K562 (cell line): ENCODE measurements around the gene HOXA9. TPM values are rescaled to one million over a fixed set of nuclear protein-coding genes. Genes with fewer than 3 reads are reported as not detected.

Experiments
- ATAC-seq: fragments of 200-7000 bp; cut with Tn5 transposase; 3 replicates; pipeline ENCODE4 v1.9.1; 2020; ENCODE audit warnings: moderate library complexity
- BruUV-seq: library from RNA; stranded (reverse); fragments of 400-500 nt; replicated peaks from 2 replicates; lab custom pipeline; 2021; lab: Mats Ljungman, UMichigan
- CTCF ChIA-PET: fragments of 300-600 bp; formaldehyde crosslinking; extraction: SDS; loops from one replicate; lab custom pipeline; 2021; ENCODE audit warnings: low intra/inter-chr PET ratio; lab: Yijun Ruan, JAX
- POLR2A ChIA-PET: fragments of 300-600, 350-650 bp; sonication (Branson Sonifier 250); formaldehyde crosslinking; extraction: SDS; loops from one replicate; lab custom pipeline; 2021; ENCODE audit warnings: antibody characterized with exemption, inconsistent platforms; lab: Yijun Ruan, JAX
- DNase-seq, 4 experiments: peaks; one replicate each; pipeline versions ENCODE4 v3.0.0 to v3.0.0-alpha.2; 2011 to 2018; ENCODE audit warnings: low spot score in 3 of 4, mixed read lengths in 3 of 4; ENCODE audit errors: extremely low read depth in 1 of 4
- FAIRE-seq: peaks from 2 replicates; lab custom pipeline; 2011; peaks lifted over from hg19 to GRCh38; lab: Jason Lieb, UNC
- H2AFZ ChIP-seq: 2 replicates; pipeline ENCODE4 v1.6.0; 2011; ENCODE audit warnings: low read depth, low read length, control low read depth, inconsistent platforms
- H3K27ac ChIP-seq: fragments of 200-600 bp; 3 replicates; pipeline ENCODE4 v1.8.0; 2011; ENCODE audit warnings: low read depth, mild to moderate bottlenecking, control low read depth, inconsistent platforms, low read length, moderate library complexity, mixed read lengths; ENCODE audit errors: extremely low read depth
- H3K27me3 ChIP-seq, 2 experiments: fragments of 300-600 bp in 1 of 2; 2 replicates in 1 of 2; 3 replicates in 1 of 2; pipeline versions ENCODE4 v1.6.0 to v1.8.0; 2011; ENCODE audit warnings: inconsistent platforms in 2 of 2, low read length in 2 of 2, mild to moderate bottlenecking in 1 of 2, mixed read lengths in 1 of 2, moderate library complexity in 1 of 2; ENCODE audit not compliant: control insufficient read depth in 2 of 2, insufficient read depth in 2 of 2
- H3K36me3 ChIP-seq: fragments of 300-600 bp; 3 replicates; pipeline ENCODE4 v1.8.0; 2011; ENCODE audit warnings: mild to moderate bottlenecking, low read length, inconsistent platforms; ENCODE audit not compliant: control insufficient read depth, insufficient read depth
- H3K4me1 ChIP-seq, 2 experiments: fragments of 200-600 bp in 1 of 2; replicated peaks in 1 of 2; 2 replicates in 1 of 2; 3 replicates in 1 of 2; pipeline versions ENCODE4 v1.5.1 to v1.8.0; 2011; ENCODE audit warnings: inconsistent platforms in 2 of 2, low read length in 2 of 2, mild to moderate bottlenecking in 1 of 2, mixed read lengths in 1 of 2, moderate library complexity in 1 of 2; ENCODE audit not compliant: control insufficient read depth in 2 of 2, insufficient read depth in 2 of 2
- H3K4me2 ChIP-seq: 2 replicates; pipeline ENCODE4 v1.6.1; 2011; ENCODE audit warnings: low read length, control low read depth, inconsistent platforms, mixed read lengths; ENCODE audit not compliant: insufficient read depth
- H3K4me3 ChIP-seq: fragments of 200-600 bp; sonication (generic), shearing (Covaris generic); 2 replicates; pipeline ENCODE4 v1.5.1; 2016; ENCODE audit warnings: control low read depth, inconsistent platforms
- H3K79me2 ChIP-seq: fragments of 200-600 bp; 3 replicates; pipeline ENCODE4 v1.8.0; 2011; ENCODE audit warnings: low read length, inconsistent platforms; ENCODE audit not compliant: control insufficient read depth, insufficient read depth
- H3K9ac ChIP-seq, 2 experiments: 2 replicates each; pipeline versions ENCODE4 v1.6.0 to v1.6.1; 2011; ENCODE audit warnings: low read depth in 2 of 2, low read length in 2 of 2, control low read depth in 1 of 2, inconsistent platforms in 1 of 2, mild to moderate bottlenecking in 1 of 2, mixed read lengths in 1 of 2; ENCODE audit not compliant: insufficient read depth in 1 of 2
- H3K9me1 ChIP-seq: one replicate; pipeline ENCODE4 v1.6.0; 2011; ENCODE audit warnings: inconsistent platforms, mild to moderate bottlenecking, low read length, moderate library complexity; ENCODE audit not compliant: control insufficient read depth, insufficient read depth
- H3K9me3 ChIP-seq: replicated peaks from 2 replicates; pipeline ENCODE4 v1.5.1; 2011; ENCODE audit warnings: low read depth, low read length, inconsistent platforms; ENCODE audit not compliant: control insufficient read depth, insufficient read depth
- H4K20me1 ChIP-seq: replicated peaks from 2 replicates; pipeline ENCODE4 v1.6.1; 2011; ENCODE audit warnings: low read length, inconsistent platforms, mixed read lengths; ENCODE audit not compliant: control insufficient read depth, insufficient read depth
- CBFB ChIP-seq: sonication (generic); formaldehyde crosslinking; IDR thresholded peaks from 2 replicates; pipeline ENCODE4 v1.4.0; 2020; ENCODE audit warnings: mild to moderate bottlenecking, missing genetic modification reagents
- E2F8 ChIP-seq: fragments of 450-650 bp; IDR thresholded peaks from 2 replicates; pipeline ENCODE4 v1.7.1; 2018; ENCODE audit warnings: mild to moderate bottlenecking, low read depth; ENCODE audit not compliant: partially characterized antibody
- HLTF ChIP-seq: fragments of 450-650 bp; IDR thresholded peaks from 2 replicates; pipeline ENCODE4 v1.6.1; 2016
- KDM4B ChIP-seq, 2 experiments: fragments of 450-650 bp in 1 of 2; sonication (generic) in 1 of 2; IDR thresholded peaks; 2 replicates each; pipeline ENCODE4 v1.6.1; 2016 to 2017; ENCODE audit warnings: borderline replicate concordance in 2 of 2, antibody characterized with exemption in 1 of 2, low read depth in 1 of 2, mild to moderate bottlenecking in 1 of 2
- NUFIP1 ChIP-seq: fragments of 450-650 bp; IDR thresholded peaks from 2 replicates; pipeline ENCODE4 v1.6.1; 2018; ENCODE audit not compliant: partially characterized antibody
- SIN3B ChIP-seq: fragments of 450-650 bp; IDR thresholded peaks from 2 replicates; pipeline ENCODE4 v1.6.1; 2017; ENCODE audit warnings: low read depth, mild to moderate bottlenecking, moderate library complexity
- TSC22D4 ChIP-seq: fragments of 450-650 bp; IDR thresholded peaks from 2 replicates; pipeline ENCODE4 v1.6.1; 2016; ENCODE audit warnings: missing genetic modification characterization, missing biosample characterization, control low read depth
- ZNF445 ChIP-seq: fragments of 250-450 bp; sonication (Bioruptor Pico); IDR thresholded peaks from 2 replicates; pipeline ENCODE4 v1.4.0; 2020; ENCODE audit warnings: low read depth, mild to moderate bottlenecking, moderate library complexity
- ZNF561 ChIP-seq: fragments of 450-650 bp; formaldehyde crosslinking; conservative IDR thresholded peaks from 2 replicates; pipeline ENCODE4 v1.4.0; 2020; ENCODE audit warnings: mild to moderate bottlenecking, moderate library complexity
- WGBS: fragments of 100-300 bp; shearing (Covaris generic); methylation state at CpG from one replicate; pipeline ENCODE4 v1.1.6; 2016; ENCODE audit warnings: low coverage, mixed read lengths; ENCODE audit not compliant: insufficient coverage; ENCODE audit errors: missing lambda C conversion rate; 5-methylcytosine and 5-hydroxymethylcytosine counted together
- in situ Hi-C: fragments of 300-500 bp; cut with MboI; formaldehyde crosslinking; loops from 4 replicates; pipeline ENCODE4 v1.15.0; 2018; ENCODE audit warnings: inconsistent platforms, mixed read lengths
- intact Hi-C: fragments of 100-400 bp; cut with micrococcal nuclease; formaldehyde crosslinking; loops from 2 replicates; pipeline ENCODE4 v1.14.2; 2022
- polyA plus RNA-seq, 8 experiments: library from polyadenylated mRNA; depleted of rRNA in 4 of 8; stranded (reverse) in 5 of 8; unstranded in 3 of 8; fragments of >200 nt; fragmentation: Nextera tagmentation in 2 of 8; fragmentation: Illumina TruSeq in 1 of 8; extraction: Ambion mirVana in 2 of 8; extraction: Trizol in 1 of 8; gene quantifications; 2 replicates each; pipeline versions ENCODE4 v1.2.1 to v1.2.3, GENCODE V29; 2011 to 2014; ENCODE audit warnings: inconsistent platforms in 1 of 8, missing spikeins in 1 of 8
- total RNA-seq, 7 experiments: library from RNA; depleted of rRNA in 6 of 7; stranded (reverse); fragments of >200 nt in 6 of 7; fragmentation: Illumina TruSeq in 2 of 7; extraction: Trizol in 2 of 7; gene quantifications; 2 replicates each; pipeline versions ENCODE4 v1.2.1 to v1.2.3, GENCODE V29; 2011 to 2021; ENCODE audit warnings: low replicate concordance in 1 of 7

HOXA9 gene
- total and polyA plus RNA-seq, 9 of the 15 experiments (the other 6 are each of a cell fraction or from before 2014, with no cell fraction given) = not detected

- no peak for TF ChIP-seq TSC22D4
- no peak for TF ChIP-seq HLTF
- no peak for TF ChIP-seq E2F8
- TF ChIP-seq NUFIP1 = no peak
- no peak for TF ChIP-seq CBFB
Observed at GRCh38 chr7:27189295-27189996, 24.1 kb upstream of the HOXA9 start (continued).

DNA sequence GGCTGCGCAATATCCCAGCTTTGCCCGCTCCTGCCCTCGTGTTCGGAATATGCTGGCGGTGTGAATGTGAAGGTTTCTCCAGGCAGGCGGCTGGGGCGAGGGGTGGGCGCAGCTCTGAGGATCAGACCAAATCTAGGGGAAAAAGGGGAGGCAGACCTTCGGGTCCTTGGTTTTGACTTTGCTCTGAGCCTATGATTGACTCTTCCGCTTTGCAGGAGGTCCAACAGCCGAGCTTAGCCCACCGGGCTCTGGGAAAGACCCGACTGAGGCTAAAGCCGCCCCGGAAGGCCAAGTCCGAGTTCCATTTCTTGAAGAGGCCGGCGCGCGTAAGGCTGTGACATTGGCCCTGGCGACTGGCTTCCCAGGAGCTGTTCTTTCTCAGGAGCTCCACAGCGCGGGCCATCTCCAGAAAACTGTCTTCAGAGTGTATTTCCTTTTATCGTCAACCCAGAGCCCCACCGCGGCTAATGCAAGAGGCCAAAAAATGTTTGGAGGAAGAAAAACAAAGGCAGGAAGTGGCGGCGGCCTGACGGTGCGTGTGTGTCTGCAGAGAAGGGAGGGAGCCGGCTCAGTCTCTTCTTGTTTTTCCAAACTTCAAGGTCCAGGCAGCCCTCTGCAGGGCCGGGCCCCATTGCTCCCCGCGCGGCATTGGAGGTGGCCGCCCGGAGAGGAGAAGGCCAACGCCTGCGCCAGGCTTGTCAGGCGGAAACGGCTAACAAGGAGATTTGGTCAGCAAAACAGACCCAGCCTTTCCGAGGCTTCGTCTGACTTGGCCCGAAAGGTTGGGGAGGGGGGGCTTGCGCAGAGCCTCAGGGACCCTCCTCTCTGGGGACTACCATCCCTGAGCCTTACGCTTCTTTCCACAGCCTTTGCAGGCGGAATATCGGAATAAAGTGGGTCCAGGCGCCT lies 23.3 kb upstream of the HOXA9 start:
- CTCF ChIA-PET = no interaction called here
- no peaks in the 10 kb centered on the region for H3K9me1 ChIP-seq
- intact Hi-C loops = no loop called here
- no peak for DNase-seq
- TF ChIP-seq KDM4B (IDR thresholded peaks at IDR 0.05; ENCODE audit: borderline replicate concordance in 2 of 2, low read depth in 1 of 2) (no peak), ZNF561 (CRISPR knock-in tag) (no peak), ZNF445 (CRISPR knock-in tag) (no peak), SIN3B (no peak)
- TF ChIP-seq, all 486 proteins: peak for 0
- no peaks in the 10 kb centered on the region for H3K79me2 ChIP-seq
- in situ Hi-C loops = no loop called here
- no peak overlapping the region for H2AFZ ChIP-seq
- BruUV-seq = no TSS peak
- POLR2A ChIA-PET = interaction anchor here (0.6 to 2.4 kb wide), 2 partner anchors 7 to 14 kb away, joined by 3 to 6 read pairs; no protein-coding TSS in a partner anchor
- H3K4me2 ChIP-seq = no peak overlapping the region
- WGBS = 12% methylated on average over 43 of the region's 49 CpGs
- no peak overlapping the region for H3K9ac ChIP-seq
- H3K36me3 ChIP-seq = no peaks in the 10 kb centered on the region
- peaks cover 0 to 30% of the 10 kb centered on the region in 2 experiments; a peak in 2 of 5 replicates for H3K4me1 ChIP-seq
- no peak overlapping the region for H3K27ac ChIP-seq
- no peaks in the 10 kb centered on the region for H4K20me1 ChIP-seq
- ATAC-seq = no peak
- H3K9me3 ChIP-seq = no peaks in the 10 kb centered on the region
- peaks cover 49 to 81% of the 10 kb centered on the region in 2 experiments for H3K27me3 ChIP-seq
- no peak overlapping the region for H3K4me3 ChIP-seq
- no peak for FAIRE-seq
